Measurements from ENCODE around the gene HTR3B. TPM values are rescaled to one million over a fixed set of nuclear protein-coding genes. Genes with fewer than 3 reads are reported as not detected.
"Not testable (repeated sequence)": the region's sequence is repeated elsewhere in the genome, so short reads cannot be mapped to it uniquely, and the experiment has no call there.

The HTR3B gene
- not detected for total RNA-seq

- ChIA-PET CTCF (no interaction called here), POLR2A (no interaction called here)
Observed at GRCh38 chr11:113904379-113905101, at the start of gene HTR3B. TSS of gene HTR3B (plus strand) at chr11:113904796. CDS start at chr11:113904934, 138 bp downstream.

GRCh38 chr11:113855803-113856202 lies 48.8 kb upstream of the HTR3B start:
- ChIA-PET CTCF (no interaction called here), POLR2A (no interaction called here)

GRCh38 chr11:113856966-113857759 lies 47.4 kb upstream of the HTR3B start:
- ChIA-PET CTCF (no interaction called here), POLR2A (no interaction called here)

DNA sequence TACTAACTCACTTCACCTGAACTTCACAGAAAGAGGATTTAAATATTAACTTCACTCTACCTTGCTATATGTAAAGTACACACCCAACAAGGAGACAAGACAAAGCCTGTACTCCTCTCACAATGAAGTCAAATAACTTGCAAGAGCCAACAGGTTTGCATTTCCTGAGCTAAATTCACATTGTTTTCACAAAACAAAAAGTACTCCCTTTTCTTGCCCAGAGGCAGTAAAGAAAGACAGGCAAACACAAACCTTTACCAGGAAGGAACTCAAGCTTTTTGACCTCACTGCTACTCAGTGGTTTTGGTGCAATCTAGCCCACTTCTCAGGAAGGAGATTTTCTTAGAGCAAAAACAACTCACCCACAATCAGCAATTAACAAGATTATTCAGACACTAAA lies 44.9 kb upstream of the HTR3B start:
- ChIA-PET CTCF (interaction anchor here (0.7 to 0.9 kb wide), 2 partner anchors 36 to 570 kb away, joined by 3 read pairs; no protein-coding TSS in a partner anchor), POLR2A (interaction anchor here (1.0 kb wide), 1 partner anchor 15 kb away, joined by 3 read pairs; no protein-coding TSS in a partner anchor)

- POLR2A ChIA-PET, result no interaction called here
- CTCF ChIA-PET, result no interaction called here
Observed at GRCh38 chr11:113862435-113862834, 42.2 kb upstream of the HTR3B start.

DNA sequence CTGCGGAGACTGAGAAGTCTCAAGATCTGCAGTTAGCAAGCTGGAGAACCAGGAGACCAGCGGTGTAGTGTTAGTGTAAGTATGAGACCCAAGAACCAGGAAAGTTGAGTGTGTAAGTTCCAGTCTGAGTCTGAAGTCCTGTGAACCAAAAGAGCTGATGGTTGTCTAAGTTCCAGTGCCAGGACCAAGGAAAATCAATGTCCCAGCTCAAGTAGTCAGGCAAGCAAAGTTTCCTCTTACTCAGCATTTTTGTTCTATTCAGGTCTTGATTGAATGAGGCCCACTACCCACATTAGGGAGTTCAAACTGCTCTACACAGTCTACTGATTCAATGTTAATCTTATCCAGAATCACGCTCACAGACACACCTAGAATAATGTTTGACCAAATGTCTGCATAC lies 40.2 kb upstream of the HTR3B start:
- ChIA-PET POLR2A (no interaction called here), CTCF (no interaction called here)

- ChIA-PET CTCF (no interaction called here), POLR2A (no interaction called here)
Observed at GRCh38 chr11:113865873-113866272, 38.7 kb upstream of the HTR3B start.

DNA sequence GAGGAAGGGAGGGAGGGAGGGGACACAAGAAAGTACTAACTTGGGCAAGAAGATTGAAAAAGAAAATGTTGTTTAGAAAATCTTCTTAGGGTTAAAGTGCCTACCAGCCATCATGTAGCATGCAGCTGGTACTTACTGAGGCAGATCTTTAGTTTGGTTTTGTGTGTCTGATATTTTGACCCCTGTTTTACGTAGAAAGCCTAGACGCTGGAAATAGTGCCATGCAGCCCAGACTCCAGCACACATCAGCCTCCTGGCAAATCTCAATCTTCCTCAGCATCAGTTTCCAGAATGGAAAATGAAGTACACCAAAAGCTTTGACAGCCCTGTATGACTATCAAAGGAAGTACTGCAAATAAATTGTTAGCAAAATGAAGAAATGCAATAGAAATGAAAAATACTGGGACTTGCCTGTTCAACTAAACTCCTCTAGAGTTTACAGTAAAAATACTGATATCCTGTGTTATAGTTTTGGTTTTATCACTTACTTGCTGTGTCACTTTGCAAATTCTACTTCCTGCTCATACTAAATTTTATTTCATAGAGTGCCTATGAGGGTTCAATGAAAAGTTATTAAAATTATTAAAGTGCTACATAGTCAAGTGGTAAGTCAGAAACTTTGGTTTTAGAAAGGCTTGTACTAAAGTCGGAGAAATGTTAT lies 36.6 kb upstream of the HTR3B start:
- POLR2A ChIA-PET, result no interaction called here
- CTCF ChIA-PET, result interaction anchor here (1.1 kb wide), 1 partner anchor 28 kb away, joined by 3 read pairs; no protein-coding TSS in a partner anchor

GRCh38 chr11:113871336-113871735 lies 33.3 kb upstream of the HTR3B start:
- ChIA-PET POLR2A (no interaction called here), CTCF (no interaction called here)

- POLR2A ChIA-PET, result no interaction called here
Observed at GRCh38 chr11:113873236-113873626, 31.4 kb upstream of the HTR3B start.

GRCh38 chr11:113874096-113874495 lies 30.5 kb upstream of the HTR3B start:
- ChIA-PET POLR2A (interaction anchor here (0.7 to 1.1 kb wide), 3 partner anchors 14 to 36 kb away, joined by 3 to 17 read pairs (median 4); no protein-coding TSS in a partner anchor), CTCF (no interaction called here)

More at GRCh38 chr11:113873236-113873626, 31.4 kb upstream of the HTR3B start:
- CTCF ChIA-PET, result no interaction called here

- CTCF ChIA-PET, result no interaction called here
- POLR2A ChIA-PET, result interaction anchor here (0.7 to 1.1 kb wide), 3 partner anchors 15 to 37 kb away, joined by 3 to 17 read pairs (median 4); no protein-coding TSS in a partner anchor
Observed at GRCh38 chr11:113874581-113875233, 29.9 kb upstream of the HTR3B start.

GRCh38 chr11:113875234-113876073 lies 29.1 kb upstream of the HTR3B start, which contains the start of gene USP28:
TSS of gene USP28 (minus strand) at chr11:113875572. CDS start at chr11:113875501, 71 bp downstream.
- ChIA-PET CTCF (no interaction called here), POLR2A (interaction anchor here (0.6 to 1.1 kb wide), 2 partner anchors 8 to 15 kb away, joined by 3 read pairs; no protein-coding TSS in a partner anchor)

GRCh38 chr11:113876074-113876797 lies 28.4 kb upstream of the HTR3B start:
- ChIA-PET POLR2A (interaction anchor here (0.6 kb wide), 1 partner anchor 9 kb away, joined by 3 read pairs; no protein-coding TSS in a partner anchor), CTCF (no interaction called here)

- ChIA-PET POLR2A (no interaction called here), CTCF (no interaction called here)
Observed at GRCh38 chr11:113876798-113877669, 27.6 kb upstream of the HTR3B start.

DNA sequence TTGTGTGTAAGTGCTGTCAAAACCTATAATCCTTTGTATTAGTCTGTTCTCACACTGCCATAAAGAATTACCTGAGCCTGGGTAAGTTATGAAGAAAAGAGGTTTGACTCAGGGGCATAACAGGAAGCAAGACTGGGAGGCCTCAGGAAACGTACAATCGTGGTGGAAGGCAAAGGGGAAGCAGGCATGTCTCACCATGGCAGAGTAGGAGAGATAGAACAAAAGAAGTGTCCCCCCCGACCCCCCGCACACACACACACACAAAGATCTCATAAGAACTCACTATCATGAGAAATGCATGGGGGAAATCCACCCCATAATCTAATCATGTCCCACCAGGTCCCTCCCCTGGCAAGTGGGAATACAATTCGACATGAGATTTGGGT lies 26.9 kb upstream of the HTR3B start:
- POLR2A ChIA-PET, result no interaction called here
- CTCF ChIA-PET, result no interaction called here

GRCh38 chr11:113879446-113879845 lies 25.1 kb upstream of the HTR3B start:
- CTCF ChIA-PET, POLR2A ChIA-PET: not testable (repeated sequence)

Measured in activated CD8-positive, alpha-beta memory T cell treated with anti-CD3 and anti-CD28 coated beads for 36 hours (primary cell).